H9 (cell line): ENCODE measurements around the gene CDC25A. TPM values are rescaled to one million over a fixed set of nuclear protein-coding genes. Genes with fewer than 3 reads are reported as not detected.

Experiments
- DNase-seq: peaks from one replicate; pipeline ENCODE4 v3.0.0-alpha.2; 2017
- H2AFZ ChIP-seq: one replicate; pipeline ENCODE4 v1.6.1; 2013; ENCODE audit warnings: mild to moderate bottlenecking, low read length, control low read depth, moderate library complexity
- H2AK5ac ChIP-seq: 2 replicates; pipeline ENCODE4 v1.6.1; 2013; ENCODE audit warnings: low read length, control low read depth, mixed read lengths; ENCODE audit not compliant: insufficient read length
- H2BK120ac ChIP-seq: one replicate; pipeline ENCODE4 v1.6.1; 2013; ENCODE audit warnings: low read depth, mild to moderate bottlenecking, low read length, control low read depth, inconsistent platforms; ENCODE audit not compliant: poor library complexity, severe bottlenecking
- H2BK12ac ChIP-seq: 2 replicates; pipeline ENCODE4 v1.6.1; 2013; ENCODE audit warnings: low read length, control low read depth, mixed read lengths, low read depth; ENCODE audit not compliant: insufficient read length
- H2BK15ac ChIP-seq: 2 replicates; pipeline ENCODE4 v1.6.1; 2013; ENCODE audit warnings: low read depth, low read length, control low read depth
- H2BK20ac ChIP-seq: one replicate; pipeline ENCODE4 v1.6.1; 2013; ENCODE audit warnings: low read depth, mild to moderate bottlenecking, low read length, control low read depth, inconsistent platforms; ENCODE audit not compliant: poor library complexity, severe bottlenecking
- H2BK5ac ChIP-seq: 2 replicates; pipeline ENCODE4 v1.6.1; 2013; ENCODE audit warnings: low read length, control low read depth, mixed read lengths; ENCODE audit not compliant: insufficient read length
- H3K14ac ChIP-seq: 2 replicates; pipeline ENCODE4 v1.6.1; 2013; ENCODE audit warnings: low read length, control low read depth; ENCODE audit not compliant: insufficient read depth
- H3K18ac ChIP-seq: 2 replicates; pipeline ENCODE4 v1.6.1; 2013; ENCODE audit warnings: low read depth, mild to moderate bottlenecking, mixed read lengths, low read length, control low read depth; ENCODE audit not compliant: insufficient read length
- H3K23ac ChIP-seq: 2 replicates; pipeline ENCODE4 v1.6.1; 2013; ENCODE audit warnings: low read length, control low read depth, mixed read lengths, low read depth; ENCODE audit not compliant: insufficient read length
- H3K23me2 ChIP-seq: 2 replicates; pipeline ENCODE4 v1.6.1; 2013; ENCODE audit warnings: low read depth, mild to moderate bottlenecking, mixed read lengths, low read length, control low read depth; ENCODE audit not compliant: insufficient read length, poor library complexity, severe bottlenecking
- H3K27ac ChIP-seq: 2 replicates; pipeline ENCODE4 v1.5.1; 2013; ENCODE audit warnings: low read length, control low read depth, mixed read lengths, low read depth; ENCODE audit not compliant: insufficient read length
- H3K27me3 ChIP-seq: 2 replicates; pipeline ENCODE4 v1.6.1; 2013; ENCODE audit warnings: low read length, control low read depth, inconsistent platforms; ENCODE audit not compliant: insufficient read depth
- H3K4ac ChIP-seq: 2 replicates; pipeline ENCODE4 v1.6.1; 2013; ENCODE audit warnings: low read depth, mild to moderate bottlenecking, control low read depth, inconsistent platforms, low read length, moderate library complexity
- H3K4me1 ChIP-seq: 2 replicates; pipeline ENCODE4 v1.6.1; 2013; ENCODE audit warnings: low read length, control low read depth, inconsistent platforms; ENCODE audit not compliant: insufficient read depth
- H3K4me2 ChIP-seq: 2 replicates; pipeline ENCODE4 v1.6.1; 2013; ENCODE audit warnings: low read length, control low read depth, mixed read lengths; ENCODE audit not compliant: insufficient read length, insufficient read depth
- H3K56ac ChIP-seq: 2 replicates; pipeline ENCODE4 v1.6.1; 2013; ENCODE audit warnings: low read depth, mild to moderate bottlenecking, mixed read lengths, low read length, control low read depth; ENCODE audit not compliant: insufficient read length
- H3K79me1 ChIP-seq: 2 replicates; pipeline ENCODE4 v1.6.1; 2013; ENCODE audit warnings: low read depth, mild to moderate bottlenecking, moderate library complexity, low read length, control low read depth, inconsistent platforms; ENCODE audit not compliant: insufficient read depth, poor library complexity, severe bottlenecking
- H3K79me2 ChIP-seq: 2 replicates; pipeline ENCODE4 v1.6.1; 2013; ENCODE audit warnings: low read length, control low read depth, inconsistent platforms; ENCODE audit not compliant: insufficient read depth
- H3K9ac ChIP-seq: 2 replicates; pipeline ENCODE4 v1.6.1; 2013; ENCODE audit warnings: low read length, control low read depth, mixed read lengths; ENCODE audit not compliant: insufficient read length; ENCODE audit errors: extremely low read depth
- H3K9me3 ChIP-seq: one replicate; pipeline ENCODE4 v1.6.1; 2013; ENCODE audit warnings: low read depth, low read length, inconsistent platforms; ENCODE audit not compliant: control insufficient read depth
- H3T11ph ChIP-seq: one replicate; pipeline ENCODE4 v1.6.1; 2013; ENCODE audit warnings: mild to moderate bottlenecking, low read length, control low read depth, inconsistent platforms
- H4K20me1 ChIP-seq: one replicate; pipeline ENCODE4 v1.6.1; 2013; ENCODE audit not compliant: control insufficient read depth, insufficient read length, insufficient read depth
- H4K5ac ChIP-seq: 2 replicates; pipeline ENCODE4 v1.6.1; 2013; ENCODE audit warnings: low read depth, mild to moderate bottlenecking, mixed read lengths, low read length, control low read depth; ENCODE audit not compliant: insufficient read length
- H4K8ac ChIP-seq: replicated peaks from 2 replicates; pipeline ENCODE4 v1.6.1; 2013; ENCODE audit warnings: low read length, control low read depth, mixed read lengths, low read depth; ENCODE audit not compliant: insufficient read length
- H4K91ac ChIP-seq: 2 replicates; pipeline ENCODE4 v1.6.1; 2013; ENCODE audit warnings: low read depth, mild to moderate bottlenecking, moderate library complexity, mixed read lengths, low read length, control low read depth; ENCODE audit not compliant: insufficient read length
- H3K27ac Mint-ChIP-seq, 3 experiments: 2 replicates in 2 of 3; 3 replicates in 1 of 3; pipeline ENCODE4 v1.8.0; 2020 to 2021; ENCODE audit warnings: mixed read lengths in 3 of 3, mild to moderate bottlenecking in 1 of 3, moderate library complexity in 1 of 3
- H3K27me3 Mint-ChIP-seq: 2 replicates; pipeline ENCODE4 v1.8.0; 2021; ENCODE audit warnings: low read depth, mild to moderate bottlenecking, moderate library complexity, mixed read lengths
- H3K36me3 Mint-ChIP-seq, 3 experiments: 2 replicates in 2 of 3; 3 replicates in 1 of 3; pipeline ENCODE4 v1.8.0; 2020 to 2021; ENCODE audit warnings: low read depth in 3 of 3, mixed read lengths in 3 of 3; ENCODE audit not compliant: insufficient read depth in 1 of 3
- H3K4me1 Mint-ChIP-seq, 2 experiments: 2 replicates each; pipeline ENCODE4 v1.8.0; 2020; ENCODE audit warnings: mixed read lengths in 2 of 2
- H3K4me3 Mint-ChIP-seq, 2 experiments: 2 replicates in 1 of 2; 3 replicates in 1 of 2; pipeline ENCODE4 v1.8.0; 2020 to 2021; ENCODE audit warnings: mild to moderate bottlenecking in 2 of 2, mixed read lengths in 2 of 2, moderate library complexity in 1 of 2
- H3K9me3 Mint-ChIP-seq, 2 experiments: 2 replicates in 1 of 2; 3 replicates in 1 of 2; pipeline ENCODE4 v1.8.0; 2020; ENCODE audit warnings: mild to moderate bottlenecking in 2 of 2, mixed read lengths in 2 of 2, moderate library complexity in 1 of 2
- CTCF ChIP-seq: fragments of 200-600 bp; sonication (generic); conservative IDR thresholded peaks from 3 replicates; pipeline ENCODE4 v1.8.0; 2021; ENCODE audit warnings: antibody characterized with exemption, mild to moderate bottlenecking
- WGBS: extraction: QIAGEN DNeasy Blood & Tissue Kit; methylation state at CpG from one replicate; pipeline ENCODE4 v1.1.7; 2013; ENCODE audit warnings: missing lambda C conversion rate, low lambda C conversion rate, mixed read lengths; ENCODE audit not compliant: insufficient read length; ENCODE audit errors: extremely low coverage; 5-methylcytosine and 5-hydroxymethylcytosine counted together
- total RNA-seq: library from RNA; stranded (reverse); gene quantifications from 2 replicates; pipeline ENCODE4 v1.2.1, GENCODE V29; 2021

The CDC25A gene
- total RNA-seq, 1 experiment from 2014 or later = 83.3 TPM

GRCh38 chr3:48125013-48125705, 63.1 kb downstream of the CDC25A start:
- no peaks in the 10 kb centered on the region for H3K27me3 ChIP-seq
- H3K27me3 Mint-ChIP-seq = no peaks in the 10 kb centered on the region
- no peaks in the 10 kb centered on the region for H3K23me2 ChIP-seq
- H2AFZ ChIP-seq = no peak overlapping the region
- no peak overlapping the region for H4K5ac ChIP-seq
- H3K4me1 Mint-ChIP-seq = peaks cover 14 to 21% of the 10 kb centered on the region in 2 experiments
- H3K14ac ChIP-seq = no peak overlapping the region
- no peaks in the 10 kb centered on the region for H3K9me3 Mint-ChIP-seq
- H3K18ac ChIP-seq = no peak overlapping the region
- no peak overlapping the region for H4K8ac ChIP-seq
- H3K79me2 ChIP-seq = no peaks in the 10 kb centered on the region
- H3K4me2 ChIP-seq = no peak overlapping the region
- no peak overlapping the region for H2BK12ac ChIP-seq
- H3K4me3 Mint-ChIP-seq = no peak overlapping the region
- H3T11ph ChIP-seq = no peak overlapping the region
- H3K9me3 ChIP-seq = no peaks in the 10 kb centered on the region
- no peaks in the 10 kb centered on the region for H3K4me1 ChIP-seq
- no CpG with 5 or more reads among the region's 8 CpGs for WGBS
- H3K27ac ChIP-seq = no peak overlapping the region
- H3K27ac Mint-ChIP-seq = 0 out of 7 replicates have a peak overlapping the region, but pooled peaks of 1 of the 3 experiments have one; percentile 61
- peak; percentile 46 for DNase-seq
- no peak overlapping the region for H2BK15ac ChIP-seq
- no peak overlapping the region for H4K91ac ChIP-seq
- H3K36me3 Mint-ChIP-seq = no peaks in the 10 kb centered on the region
- no peak overlapping the region for H2AK5ac ChIP-seq
- no peak overlapping the region for H3K9ac ChIP-seq
- no peak overlapping the region for H3K4ac ChIP-seq
- H2BK5ac ChIP-seq = no peak overlapping the region
- no peak overlapping the region for H2BK20ac ChIP-seq
- no peaks in the 10 kb centered on the region for H3K79me1 ChIP-seq
- no peak overlapping the region for H3K23ac ChIP-seq
- no peak overlapping the region for H2BK120ac ChIP-seq
- no peak overlapping the region for H3K56ac ChIP-seq
- no peaks in the 10 kb centered on the region for H4K20me1 ChIP-seq
- no peak for TF ChIP-seq CTCF
